Spleen (tissue), 11 donors: ENCODE data around the gene MARCHF10. TPM values are rescaled to one million over a fixed set of nuclear protein-coding genes. Genes with fewer than 3 reads are reported as not detected.

Experiments used
- DNase-seq: peaks from one replicate; pipeline ENCODE4 v3.0.0-alpha.2; 2020
- H3K27ac ChIP-seq, 8 donors: fragments of 200-600 bp; sonication (generic) in 7 of 8; 1 replicate in 4 of 8; 2 replicates in 4 of 8; pipeline versions ENCODE4 v1.5.0 to v1.8.0; 2016 to 2021; ENCODE audit warnings: inconsistent platforms in 4 of 8, mild to moderate bottlenecking in 4 of 8, moderate library complexity in 1 of 8
- H3K27me3 ChIP-seq, 7 donors: fragments of 200-600 bp; sonication (generic) in 6 of 7; replicated peaks in 1 of 7; 1 replicate in 4 of 7; 2 replicates in 3 of 7; pipeline versions ENCODE4 v1.5.0 to v1.8.0; 2016 to 2021; ENCODE audit warnings: inconsistent platforms in 3 of 7, mild to moderate bottlenecking in 1 of 7
- H3K36me3 ChIP-seq, 6 donors: fragments of 200-600 bp; sonication (generic) in 5 of 6; 1 replicate in 4 of 6; 2 replicates in 2 of 6; pipeline versions ENCODE4 v1.5.0 to v1.8.0; 2016 to 2021; ENCODE audit warnings: inconsistent platforms in 2 of 6
- H3K4me1 ChIP-seq, 6 donors: fragments of 200-600 bp; sonication (generic) in 5 of 6; 1 replicate in 3 of 6; 2 replicates in 3 of 6; pipeline versions ENCODE4 v1.5.0 to v1.8.0; 2016 to 2021; ENCODE audit warnings: inconsistent platforms in 3 of 6
- H3K4me3 ChIP-seq, 8 donors: fragments of 200-600 bp; sonication (generic) in 7 of 8; 1 replicate in 4 of 8; 2 replicates in 4 of 8; pipeline versions ENCODE4 v1.5.0 to v1.8.0; 2016 to 2021; ENCODE audit warnings: inconsistent platforms in 4 of 8, mild to moderate bottlenecking in 4 of 8, moderate library complexity in 2 of 8
- H3K9me3 ChIP-seq, 8 donors: fragments of 200-600 bp; sonication (generic) in 7 of 8; 1 replicate in 4 of 8; 2 replicates in 4 of 8; pipeline versions ENCODE4 v1.5.0 to v1.8.0; 2016 to 2021; ENCODE audit warnings: inconsistent platforms in 4 of 8
- CTCF ChIP-seq, 11 experiments: fragments of 200-600 bp in 7 of 11; fragments of 450-650 bp in 4 of 11; sonication (generic) in 4 of 11; IDR thresholded peaks in 8 of 11; conservative IDR thresholded peaks in 3 of 11; 1 replicate in 7 of 11; 2 replicates in 4 of 11; pipeline versions ENCODE4 v1.4.0 to v1.8.0; 2016 to 2021; ENCODE audit warnings: antibody characterized with exemption in 11 of 11, inconsistent platforms in 4 of 11, mild to moderate bottlenecking in 1 of 11
- POLR2A ChIP-seq, 3 donors: fragments of 450-650 bp; IDR thresholded peaks; one replicate each; pipeline ENCODE4 v1.5.1; 2017; ENCODE audit warnings: antibody characterized with exemption in 3 of 3, mild to moderate bottlenecking in 1 of 3
- POLR2AphosphoS5 ChIP-seq, 3 donors: sonication (generic); formaldehyde crosslinking; IDR thresholded peaks; one replicate each; pipeline ENCODE4 v1.5.1; 2017; ENCODE audit warnings: antibody characterized with exemption in 3 of 3
- WGBS, 5 donors: extraction: QIAGEN DNeasy Blood & Tissue Kit in 3 of 5; methylation state at CpG; one replicate each; pipeline versions ENCODE4 v1.1.5 to v1.1.7; 2013 to 2018; 5-methylcytosine and 5-hydroxymethylcytosine counted together
- intact Hi-C: fragments of 100-400 bp; cut with DNase I; formaldehyde crosslinking; loops from one replicate; pipeline ENCODE4 v1.15.0; 2023; ENCODE audit warnings: low total_unique reads
- polyA plus RNA-seq, 3 donors: library from polyadenylated mRNA; stranded (reverse); fragments of 200-250 nt; gene quantifications; one replicate each; pipeline ENCODE4 v1.2.1, GENCODE V29; 2013
- total RNA-seq, 7 donors: library from RNA; depleted of rRNA in 3 of 7; stranded (reverse); fragments of >200 nt in 3 of 7; fragmentation: NEBNext Ultra II Directional in 4 of 7; extraction: Animal tissue kit (Norgen Biotek cat#: 25700) in 4 of 7; gene quantifications; one replicate each; pipeline versions ENCODE4 v1.1.0 to v1.2.1, GENCODE V29; 2016 to 2021
- donor health status: healthy with polysubstance abuse.
- donor health status: DM: no; HTN: no; CAD: no; lungs with moderate emphysema.
- donor health status: DM: no; HTN: no; CAD: no.
- donor health status: Bipolar disorder and iron deficiency.
- donor health status: healthy.
- donor health status: DM: no; HTN: no; CAD: no.
- donor health status: DM: yes; HTN: yes; CAD: no.

MARCHF10 gene
- total and polyA plus RNA-seq, 10 donors, result 0.15 to 0.32 (median 0.26) TPM; not detected in 7

GRCh38 chr17:62745806-62746205, 62.3 kb downstream of the MARCHF10 start:
- Histone ChIP-seq H3K4me1 (no peaks in the 10 kb centered on the region), H3K36me3 (no peaks in the 10 kb centered on the region), H3K9me3 (no peaks in the 10 kb centered on the region), H3K27ac (no peak overlapping the region), H3K4me3 (no peak overlapping the region), H3K27me3 (peaks cover 0 to 11% (median 0%) of the 10 kb centered on the region in 7 donors)
- intact Hi-C loops, result no loop called here
- TF ChIP-seq CTCF (IDR thresholded peaks at IDR 0.05 in 8 of 11, conservative IDR thresholded peaks at IDR 0.05 in 3 of 11) (no peak), POLR2A (IDR thresholded peaks at IDR 0.05) (no peak), POLR2AphosphoS5 (IDR thresholded peaks at IDR 0.05) (no peak)
- WGBS, 5 donors, result 71 to 92% (median 81%) methylated on average over 7 of the region's 7 CpGs
- no peak for DNase-seq

GRCh38 chr17:62744259-62744658, 63.9 kb downstream of the MARCHF10 start:
- TF ChIP-seq CTCF (IDR thresholded peaks at IDR 0.05 in 8 of 11, conservative IDR thresholded peaks at IDR 0.05 in 3 of 11), result no peak
- no peak for TF ChIP-seq POLR2A (IDR thresholded peaks at IDR 0.05)
- no peak for TF ChIP-seq POLR2AphosphoS5 (IDR thresholded peaks at IDR 0.05)
- 51 to 63% (median 55%) methylated on average over 7 of the region's 7 CpGs for WGBS, 5 donors

GRCh38 chr17:62741290-62741689, 66.8 kb downstream of the MARCHF10 start:
- no peaks in the 10 kb centered on the region for H3K4me1 ChIP-seq
- WGBS, 5 donors, result 67 to 82% (median 78%) methylated on average over 4 of the region's 4 CpGs
- no peaks in the 10 kb centered on the region for H3K9me3 ChIP-seq
- H3K36me3 ChIP-seq, result no peaks in the 10 kb centered on the region
- H3K4me3 ChIP-seq, result no peak overlapping the region
- intact Hi-C loops, result no loop called here
- H3K27me3 ChIP-seq, result no peaks in the 10 kb centered on the region
- TF ChIP-seq CTCF (IDR thresholded peaks at IDR 0.05 in 8 of 11, conservative IDR thresholded peaks at IDR 0.05 in 3 of 11) (no peak), POLR2A (IDR thresholded peaks at IDR 0.05) (no peak), POLR2AphosphoS5 (IDR thresholded peaks at IDR 0.05) (no peak)
- no peak overlapping the region for H3K27ac ChIP-seq
- DNase-seq, result no peak

More at GRCh38 chr17:62744259-62744658, 63.9 kb downstream of the MARCHF10 start:
- Histone ChIP-seq H3K4me3 (no peak overlapping the region), H3K36me3 (no peaks in the 10 kb centered on the region), H3K9me3 (no peaks in the 10 kb centered on the region), H3K27ac (no peak overlapping the region), H3K27me3 (no peaks in the 10 kb centered on the region), H3K4me1 (no peaks in the 10 kb centered on the region)
- intact Hi-C loops, result no loop called here
- no peak for DNase-seq

GRCh38 chr17:62739645-62740388, 68.3 kb downstream of the MARCHF10 start:
- intact Hi-C loops, result no loop called here
- TF ChIP-seq POLR2A (IDR thresholded peaks at IDR 0.05) (no peak), CTCF (IDR thresholded peaks at IDR 0.05 in 8 of 11, conservative IDR thresholded peaks at IDR 0.05 in 3 of 11) (no peak), POLR2AphosphoS5 (IDR thresholded peaks at IDR 0.05) (no peak)
- H3K4me1 ChIP-seq, result no peaks in the 10 kb centered on the region
- no peaks in the 10 kb centered on the region for H3K9me3 ChIP-seq
- no peaks in the 10 kb centered on the region for H3K36me3 ChIP-seq
- no peak for DNase-seq
- H3K27ac ChIP-seq, result no peak overlapping the region
- no peaks in the 10 kb centered on the region for H3K27me3 ChIP-seq
- no peak overlapping the region for H3K4me3 ChIP-seq
- WGBS, 5 donors, result 84 to 91% (median 88%) methylated on average over 14 to 16 of the region's 16 CpGs
